Smooth muscle cell (in vitro differentiated cells): Measurements from ENCODE around the gene LRRC45. TPM values are rescaled to one million over a fixed set of nuclear protein-coding genes. Genes with fewer than 3 reads are reported as not detected.

Experiments
- DNase-seq: peaks from one replicate; lab custom pipeline; 2025; ENCODE audit not compliant: unreplicated experiment; lab: John Stamatoyannopoulos, UW
- H2AFZ ChIP-seq: fragments of 200-600 bp; sonication (generic); 2 replicates; pipeline ENCODE4 v1.6.0; 2016; ENCODE audit warnings: antibody characterized with exemption, low read depth, mild to moderate bottlenecking
- H3F3A ChIP-seq: fragments of 200-600 bp; sonication (generic); 2 replicates; pipeline ENCODE4 v1.6.0; 2017; ENCODE audit warnings: antibody characterized with exemption, low read depth
- H3K27ac ChIP-seq: fragments of 200-600 bp; sonication (generic); 2 replicates; pipeline ENCODE4 v1.5.1; 2016; ENCODE audit warnings: low read depth, mild to moderate bottlenecking
- H3K27me3 ChIP-seq: fragments of 200-600 bp; sonication (generic); 2 replicates; pipeline ENCODE4 v1.6.1; 2016; ENCODE audit warnings: low read depth, mild to moderate bottlenecking
- H3K36me3 ChIP-seq: fragments of 200-600 bp; sonication (generic); 2 replicates; pipeline ENCODE4 v1.5.1; 2016; ENCODE audit warnings: low read depth
- H3K4me1 ChIP-seq: fragments of 200-600 bp; sonication (generic); 2 replicates; pipeline ENCODE4 v1.5.1; 2016; ENCODE audit warnings: low read depth
- H3K4me2 ChIP-seq: fragments of 200-600 bp; sonication (generic); 2 replicates; pipeline ENCODE4 v1.6.0; 2016; ENCODE audit warnings: mild to moderate bottlenecking
- H3K4me3 ChIP-seq: fragments of 200-600 bp; sonication (generic); 2 replicates; pipeline ENCODE4 v1.5.1; 2016; ENCODE audit warnings: mild to moderate bottlenecking
- H3K79me2 ChIP-seq: fragments of 200-600 bp; sonication (generic); 2 replicates; pipeline ENCODE4 v1.6.0; 2016; ENCODE audit warnings: low read depth, mild to moderate bottlenecking
- H3K9ac ChIP-seq: fragments of 200-600 bp; sonication (generic); 2 replicates; pipeline ENCODE4 v1.6.0; 2016; ENCODE audit warnings: low read depth
- H3K9me3 ChIP-seq: fragments of 200-600 bp; sonication (generic); replicated peaks from 2 replicates; pipeline ENCODE4 v1.5.1; 2016; ENCODE audit warnings: low read depth
- H4K20me1 ChIP-seq: fragments of 200-600 bp; sonication (generic); 2 replicates; pipeline ENCODE4 v1.6.0; 2016; ENCODE audit warnings: low read depth
- WGBS: methylation state at CpG from one replicate; pipeline ENCODE4 v1.1.7; 2016; ENCODE audit warnings: low lambda C conversion rate; 5-methylcytosine and 5-hydroxymethylcytosine counted together
- polyA plus RNA-seq: library from polyadenylated mRNA; unstranded; fragments of >200 nt; fragmentation: Nextera tagmentation; extraction: Ambion mirVana; gene quantifications from 2 replicates; pipeline ENCODE4 v1.2.1, GENCODE V29; 2016
- total RNA-seq: library from RNA; depleted of rRNA; stranded (reverse); fragments of >200 nt; gene quantifications from 2 replicates; pipeline ENCODE4 v1.2.3, GENCODE V29; 2014
- TF ChIP-seq, protein P1 (sequence below): fragments of 200-600 bp; sonication (generic); IDR thresholded peaks from 2 replicates; pipeline ENCODE4 v1.5.1; 2017; ENCODE audit warnings: borderline replicate concordance, mild to moderate bottlenecking, antibody characterized with exemption; ENCODE audit not compliant: insufficient read depth, poor library complexity, severe bottlenecking

Gene LRRC45
- total and polyA plus RNA-seq, 2 experiments from 2014 or later: 9.6 to 13.5 TPM

DNA sequence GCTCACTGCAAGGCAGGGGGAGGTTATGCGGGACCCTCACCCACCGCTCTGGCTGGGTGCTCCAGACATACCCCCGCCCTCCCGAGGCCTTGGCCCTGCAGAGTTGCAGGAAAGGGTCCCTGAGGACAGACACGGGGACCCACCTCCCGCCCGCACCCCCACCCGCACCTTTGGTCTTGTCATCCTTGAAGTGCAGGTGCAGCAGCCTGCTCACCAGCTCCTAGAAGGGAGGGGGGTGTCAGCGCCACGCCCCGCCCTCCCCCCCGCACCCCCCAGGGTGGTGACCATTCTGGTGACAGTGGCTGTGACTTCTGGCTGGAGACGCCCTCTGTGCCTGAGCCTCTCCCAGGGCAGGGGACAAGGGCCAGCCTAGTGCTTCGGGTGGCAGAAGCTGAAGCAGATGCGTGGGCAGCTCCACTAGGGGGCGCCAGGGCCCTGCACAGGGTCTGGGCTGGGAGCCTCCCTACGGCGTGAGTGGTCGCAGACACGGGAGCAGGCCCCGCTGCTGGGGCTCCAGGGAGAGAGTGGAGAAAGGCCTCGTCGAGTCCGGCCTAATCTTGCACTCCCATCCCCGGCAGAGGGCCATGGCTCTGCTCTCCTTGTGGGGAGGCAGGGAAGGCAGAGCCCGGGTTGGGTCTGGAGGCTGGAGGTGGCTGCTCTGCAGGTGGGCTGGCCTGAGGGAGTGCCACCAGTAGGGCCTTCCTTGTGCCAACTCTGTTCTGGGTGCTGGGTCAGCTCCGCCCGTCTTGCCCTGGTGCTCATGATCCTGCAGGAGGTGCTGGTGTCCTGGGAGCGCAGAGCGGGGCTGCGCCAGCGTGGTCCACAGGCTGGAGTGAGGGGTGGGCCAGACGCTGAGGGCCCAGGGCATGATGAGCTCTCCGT, 3.2 kb upstream of the LRRC45 start:
- no peaks in the 10 kb centered on the region for H3K36me3 ChIP-seq
- H3K9ac ChIP-seq: no peak overlapping the region
- H3K79me2 ChIP-seq: peaks cover 3% of the 10 kb centered on the region
- H3K4me3 ChIP-seq: no peak overlapping the region
- H2AFZ ChIP-seq: no peak overlapping the region
- WGBS: 65% methylated on average over 26 of the region's 34 CpGs
- DNase-seq: no peak
- H3F3A ChIP-seq: no peaks in the 10 kb centered on the region
- TF ChIP-seq, protein P1, sequence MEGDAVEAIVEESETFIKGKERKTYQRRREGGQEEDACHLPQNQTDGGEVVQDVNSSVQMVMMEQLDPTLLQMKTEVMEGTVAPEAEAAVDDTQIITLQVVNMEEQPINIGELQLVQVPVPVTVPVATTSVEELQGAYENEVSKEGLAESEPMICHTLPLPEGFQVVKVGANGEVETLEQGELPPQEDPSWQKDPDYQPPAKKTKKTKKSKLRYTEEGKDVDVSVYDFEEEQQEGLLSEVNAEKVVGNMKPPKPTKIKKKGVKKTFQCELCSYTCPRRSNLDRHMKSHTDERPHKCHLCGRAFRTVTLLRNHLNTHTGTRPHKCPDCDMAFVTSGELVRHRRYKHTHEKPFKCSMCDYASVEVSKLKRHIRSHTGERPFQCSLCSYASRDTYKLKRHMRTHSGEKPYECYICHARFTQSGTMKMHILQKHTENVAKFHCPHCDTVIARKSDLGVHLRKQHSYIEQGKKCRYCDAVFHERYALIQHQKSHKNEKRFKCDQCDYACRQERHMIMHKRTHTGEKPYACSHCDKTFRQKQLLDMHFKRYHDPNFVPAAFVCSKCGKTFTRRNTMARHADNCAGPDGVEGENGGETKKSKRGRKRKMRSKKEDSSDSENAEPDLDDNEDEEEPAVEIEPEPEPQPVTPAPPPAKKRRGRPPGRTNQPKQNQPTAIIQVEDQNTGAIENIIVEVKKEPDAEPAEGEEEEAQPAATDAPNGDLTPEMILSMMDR: peak; percentile 69
- H3K27me3 ChIP-seq: no peaks in the 10 kb centered on the region
- no peak overlapping the region for H3K27ac ChIP-seq
- H3K4me2 ChIP-seq: no peak overlapping the region
- no peaks in the 10 kb centered on the region for H3K9me3 ChIP-seq
- peaks cover 15% of the 10 kb centered on the region for H3K4me1 ChIP-seq
- peaks cover 27% of the 10 kb centered on the region for H4K20me1 ChIP-seq

DNA sequence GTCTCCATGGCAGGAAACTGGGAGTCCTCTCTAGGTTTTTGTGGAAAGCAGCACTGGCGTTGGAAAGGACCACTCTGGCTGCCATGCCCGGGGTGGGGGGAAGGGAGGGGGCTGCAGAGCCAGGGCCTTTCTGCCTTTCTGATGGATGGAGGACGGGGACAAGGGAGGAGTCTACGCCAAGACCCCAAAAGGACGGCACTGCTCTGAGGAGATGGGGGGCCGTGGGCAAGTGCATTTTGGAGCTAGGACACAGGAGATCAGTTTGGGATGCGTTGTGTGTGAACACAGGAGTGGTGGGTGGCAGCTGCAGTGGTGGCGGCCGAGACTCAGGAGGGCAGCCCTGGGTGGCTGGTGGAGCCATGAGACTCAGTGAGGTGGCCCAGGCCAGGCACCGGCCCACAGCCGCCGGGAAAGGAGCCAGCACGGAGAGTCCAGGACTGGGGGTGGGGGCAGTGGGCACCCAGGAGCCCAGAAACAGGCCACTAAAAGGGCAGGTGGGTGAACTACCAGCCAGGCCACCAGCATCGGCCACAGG, 2.5 kb upstream of the LRRC45 start:
- no peak for DNase-seq
- Histone ChIP-seq H3K4me1 (peaks cover 15% of the 10 kb centered on the region), H3F3A (no peaks in the 10 kb centered on the region), H2AFZ (no peak overlapping the region), H3K36me3 (no peaks in the 10 kb centered on the region), H3K9me3 (no peaks in the 10 kb centered on the region), H3K27ac (no peak overlapping the region), H3K27me3 (no peaks in the 10 kb centered on the region), H3K4me3 (no peak overlapping the region), H3K79me2 (peaks cover 3% of the 10 kb centered on the region), H3K4me2 (no peak overlapping the region), H3K9ac (no peak overlapping the region), H4K20me1 (peaks cover 27% of the 10 kb centered on the region)
- 88% methylated on average over 14 of the region's 14 CpGs for WGBS
- TF ChIP-seq, protein P1: no peak

DNA sequence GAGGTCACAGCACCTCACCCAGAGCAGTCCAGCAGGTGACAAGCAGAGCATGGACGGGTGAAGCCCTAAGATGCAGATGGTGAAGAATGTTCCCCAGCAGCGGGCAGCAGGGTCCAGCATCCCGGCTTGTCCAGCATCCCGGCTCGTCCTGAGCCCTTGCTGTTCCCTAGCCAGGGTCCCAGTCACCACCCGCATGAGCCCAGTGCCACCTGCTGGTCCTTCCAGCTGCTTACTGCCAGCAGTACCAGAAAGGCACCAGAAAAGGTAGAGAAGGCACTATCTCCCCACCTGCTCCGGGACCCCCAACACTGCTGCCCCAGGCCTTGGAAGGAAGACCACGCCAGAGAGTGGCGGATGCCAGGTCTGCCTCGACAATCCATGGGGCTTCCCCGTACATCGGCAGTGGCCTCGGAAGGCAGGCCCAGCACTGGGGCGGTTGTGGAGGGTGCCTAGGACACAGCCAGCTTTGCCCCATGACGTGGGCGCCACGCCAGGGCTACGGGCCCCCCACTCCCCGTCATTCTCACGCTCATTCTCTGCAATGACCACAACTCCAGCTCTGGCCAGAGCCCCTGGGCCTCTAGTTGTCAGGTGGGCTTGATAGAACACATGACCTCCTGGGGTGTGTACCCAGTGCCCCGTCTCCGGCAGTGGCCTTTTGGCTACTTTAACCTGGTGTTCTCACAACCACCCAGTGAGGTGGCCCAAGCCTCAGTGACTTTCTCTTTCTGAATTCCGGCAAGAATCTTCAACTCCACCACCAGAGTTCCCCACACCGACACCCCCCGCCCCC, 1.8 kb upstream of the LRRC45 start:
- H3K4me1 ChIP-seq: peaks cover 15% of the 10 kb centered on the region
- WGBS: 84% methylated on average over 25 of the region's 25 CpGs
- peak overlapping the region; percentile 87 for H3K4me3 ChIP-seq
- no peaks in the 10 kb centered on the region for H3K9me3 ChIP-seq
- H4K20me1 ChIP-seq: peaks cover 27% of the 10 kb centered on the region
- H3K27ac ChIP-seq: no peak overlapping the region
- peak overlapping the region; percentile 98 for H3K4me2 ChIP-seq
- no peaks in the 10 kb centered on the region for H3F3A ChIP-seq
- H3K79me2 ChIP-seq: peaks cover 3% of the 10 kb centered on the region
- H2AFZ ChIP-seq: no peak overlapping the region
- DNase-seq: peak; percentile 18
- H3K36me3 ChIP-seq: no peaks in the 10 kb centered on the region
- no peaks in the 10 kb centered on the region for H3K27me3 ChIP-seq
- TF ChIP-seq, protein P1: peak; percentile 61
- H3K9ac ChIP-seq: no peak overlapping the region
